ENCODE results near the gene PRDX2. TPM values are rescaled to one million over a fixed set of nuclear protein-coding genes. Genes with fewer than 3 reads are reported as not detected.
A peak's percentile ranks its signal among the peaks of the same experiment; 100 is the strongest.

PRDX2 gene
- total RNA-seq, 1 experiment from 2014 or later: 746 TPM

DNA sequence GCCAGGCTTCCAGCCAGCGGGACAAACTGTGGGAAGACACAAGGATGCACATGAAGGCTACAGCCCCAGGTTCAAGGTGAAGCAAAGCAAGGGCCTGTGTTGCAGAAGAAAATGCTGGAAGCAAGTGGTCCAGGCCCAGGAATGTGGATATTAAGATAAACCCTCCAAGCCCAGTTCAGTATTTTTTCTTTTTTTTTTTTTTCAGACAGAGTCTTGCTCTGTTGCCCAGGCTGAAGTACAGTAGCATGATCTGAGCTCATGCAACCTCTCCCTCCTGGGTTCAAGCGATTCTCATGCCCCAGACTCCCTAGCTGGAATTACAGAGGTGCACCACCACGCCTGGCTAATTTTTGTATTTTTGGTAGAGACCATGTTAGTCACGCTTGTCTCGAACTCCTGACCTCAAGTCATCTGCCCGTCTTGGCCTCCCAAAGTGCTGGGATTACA, 4.4 kb downstream of the PRDX2 start:
- H3K36me3 ChIP-seq (ENCODE audit: low read depth, low read length): peaks cover 15% of the 10 kb centered on the region
- DNase-seq (no peak), ATAC-seq (no peak)
- H3K79me2 ChIP-seq (ENCODE audit: low read length): peaks cover 39% of the 10 kb centered on the region
- TF ChIP-seq EZH2 (IDR thresholded peaks at IDR 0.05; ENCODE audit: low read length, unreplicated experiment) (no peak), EZH2phosphoT487 (IDR thresholded peaks at IDR 0.05; ENCODE audit: borderline replicate concordance, low read length) (no peak)
- TF ChIP-seq, protein P1, sequence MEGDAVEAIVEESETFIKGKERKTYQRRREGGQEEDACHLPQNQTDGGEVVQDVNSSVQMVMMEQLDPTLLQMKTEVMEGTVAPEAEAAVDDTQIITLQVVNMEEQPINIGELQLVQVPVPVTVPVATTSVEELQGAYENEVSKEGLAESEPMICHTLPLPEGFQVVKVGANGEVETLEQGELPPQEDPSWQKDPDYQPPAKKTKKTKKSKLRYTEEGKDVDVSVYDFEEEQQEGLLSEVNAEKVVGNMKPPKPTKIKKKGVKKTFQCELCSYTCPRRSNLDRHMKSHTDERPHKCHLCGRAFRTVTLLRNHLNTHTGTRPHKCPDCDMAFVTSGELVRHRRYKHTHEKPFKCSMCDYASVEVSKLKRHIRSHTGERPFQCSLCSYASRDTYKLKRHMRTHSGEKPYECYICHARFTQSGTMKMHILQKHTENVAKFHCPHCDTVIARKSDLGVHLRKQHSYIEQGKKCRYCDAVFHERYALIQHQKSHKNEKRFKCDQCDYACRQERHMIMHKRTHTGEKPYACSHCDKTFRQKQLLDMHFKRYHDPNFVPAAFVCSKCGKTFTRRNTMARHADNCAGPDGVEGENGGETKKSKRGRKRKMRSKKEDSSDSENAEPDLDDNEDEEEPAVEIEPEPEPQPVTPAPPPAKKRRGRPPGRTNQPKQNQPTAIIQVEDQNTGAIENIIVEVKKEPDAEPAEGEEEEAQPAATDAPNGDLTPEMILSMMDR (conservative IDR thresholded peaks at IDR 0.05; ENCODE audit: low read depth, low read length): no peak
- no peaks in the 10 kb centered on the region for H3K27me3 ChIP-seq (ENCODE audit: low read length)
- no peak overlapping the region for H3K4me2 ChIP-seq (ENCODE audit: low read length)
- H3K4me3 ChIP-seq (ENCODE audit: low read length): no peak overlapping the region
- ChIA-PET CTCF (interaction anchor here (0.7 to 1.0 kb wide), 2 partner anchors 31 to 80 kb away, joined by 3 to 5 read pairs; no protein-coding TSS in a partner anchor), POLR2A (ENCODE audit: unreplicated experiment) (no interaction called here)
- no peak overlapping the region for H3K27ac ChIP-seq (ENCODE audit: low read length)
- H3K9me3 ChIP-seq (ENCODE audit: low read length): no peaks in the 10 kb centered on the region
- H3K9me2 ChIP-seq (replicated peaks; ENCODE audit: low read length): no peaks in the 10 kb centered on the region
- H2AFZ ChIP-seq (ENCODE audit: low read length): no peak overlapping the region
- intact Hi-C loops (cut with micrococcal nuclease): no loop called here
- peaks cover 7% of the 10 kb centered on the region for H3F3A ChIP-seq (ENCODE audit: low read length, unreplicated experiment)
- no peak overlapping the region for H3K9ac ChIP-seq (ENCODE audit: low read length)
- no TSS peak for BruUV-seq (replicated peaks)
- H3K4me1 ChIP-seq (ENCODE audit: insufficient read depth, low read length): peaks cover 24% of the 10 kb centered on the region
- peaks cover 9% of the 10 kb centered on the region for H4K20me1 ChIP-seq (ENCODE audit: low read length)

DNA sequence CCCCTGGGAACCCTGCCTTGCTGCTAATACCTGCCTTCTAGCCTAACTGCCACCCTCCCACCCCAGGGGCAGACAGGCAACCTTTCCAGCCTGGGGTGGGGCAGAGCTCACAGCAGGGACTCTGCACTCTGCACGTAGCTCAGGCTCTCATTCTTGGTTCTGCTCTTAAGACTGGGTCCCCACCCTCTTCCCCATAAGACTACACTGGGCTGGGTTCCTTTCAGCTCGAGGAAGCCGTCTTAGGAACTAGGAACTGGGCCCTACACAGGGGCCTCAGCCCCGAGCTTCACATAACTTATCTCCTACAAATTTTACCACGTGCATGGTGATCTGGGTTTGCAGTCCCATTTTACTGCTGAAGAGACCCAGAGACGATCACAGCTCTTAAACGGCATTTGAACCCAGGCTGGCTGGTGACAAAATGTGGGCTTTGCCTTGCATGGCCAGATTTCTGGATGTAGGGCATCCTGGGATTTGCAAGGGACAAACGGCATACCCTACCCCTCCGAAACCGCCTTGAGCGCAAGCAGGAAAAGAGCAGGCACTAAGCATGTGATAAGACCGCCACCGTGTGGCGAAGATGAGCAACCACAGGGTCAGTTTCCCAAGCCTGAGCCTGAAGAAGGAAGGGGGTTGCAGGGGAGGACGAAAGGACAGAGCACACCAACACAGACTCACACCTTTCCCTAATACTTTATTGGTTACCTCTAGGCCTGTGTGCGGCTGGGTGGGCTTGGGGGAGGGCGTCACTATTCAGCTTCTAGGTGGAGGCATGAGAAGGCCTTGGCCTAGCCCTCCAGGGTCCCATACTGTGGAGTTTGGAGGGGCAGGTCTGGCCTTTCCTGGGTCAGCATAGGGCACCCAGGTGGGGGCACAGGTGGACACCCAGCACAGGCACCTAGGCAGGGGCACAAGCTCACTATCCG, 5.2 kb downstream of the PRDX2 start:
- no peaks in the 10 kb centered on the region for H3K27me3 ChIP-seq (ENCODE audit: low read length)
- peaks cover 23% of the 10 kb centered on the region for H3K4me1 ChIP-seq (ENCODE audit: insufficient read depth, low read length)
- H3K9me2 ChIP-seq (replicated peaks; ENCODE audit: low read length): no peaks in the 10 kb centered on the region
- ATAC-seq (peak; percentile 19), DNase-seq (peak; percentile 94)
- H3K79me2 ChIP-seq (ENCODE audit: low read length): peaks cover 40% of the 10 kb centered on the region
- no TSS peak for BruUV-seq (replicated peaks)
- TF ChIP-seq, protein P1 (conservative IDR thresholded peaks at IDR 0.05; ENCODE audit: low read depth, low read length): peak; percentile 98
- TF ChIP-seq EZH2phosphoT487 (IDR thresholded peaks at IDR 0.05; ENCODE audit: borderline replicate concordance, low read length): no peak
- H3K36me3 ChIP-seq (ENCODE audit: low read depth, low read length): peaks cover 15% of the 10 kb centered on the region
- POLR2A ChIA-PET (ENCODE audit: unreplicated experiment): interaction anchor here (0.6 kb wide), 1 partner anchor 52 kb away, joined by 3 read pairs; no protein-coding TSS in a partner anchor
- H3K27ac ChIP-seq (ENCODE audit: low read length): no peak overlapping the region
- intact Hi-C loops (cut with micrococcal nuclease): loop anchor here (1.0 kb wide), 2 partner anchors 19 to 36 kb away; no protein-coding TSS in a partner anchor
- H4K20me1 ChIP-seq (ENCODE audit: low read length): peaks cover 16% of the 10 kb centered on the region
- CTCF ChIA-PET: interaction anchor here (0.7 to 1.2 kb wide), 5 partner anchors 18 to 36 kb away, joined by 3 to 12 read pairs (median 4); partner anchors contain the start of gene HOOK2
- H3K9ac ChIP-seq (ENCODE audit: low read length): no peak overlapping the region
- no peak overlapping the region for H3K4me3 ChIP-seq (ENCODE audit: low read length)
- 0 out of 2 replicates have a peak overlapping the region, but pooled peaks have one; percentile 39 for H2AFZ ChIP-seq (ENCODE audit: low read length)
- H3F3A ChIP-seq (ENCODE audit: low read length, unreplicated experiment): peaks cover 7% of the 10 kb centered on the region
- peak overlapping the region; percentile 62 for H3K4me2 ChIP-seq (ENCODE audit: low read length)
- no peaks in the 10 kb centered on the region for H3K9me3 ChIP-seq (ENCODE audit: low read length)

Data from PC-3 (cell line).